Skeletal muscle cell (primary cell): ENCODE data around the gene PSMB9.

ENCODE experiments used
- DNase-seq: peaks from one replicate; pipeline ENCODE4 v3.0.0-alpha.2; 2010; ENCODE audit warnings: low read depth
- H3K4me3 ChIP-seq: 2 replicates; pipeline ENCODE4 v1.5.1; 2011; ENCODE audit warnings: low read depth, mild to moderate bottlenecking, control low read depth, low read length, moderate library complexity

Gene PSMB9

GRCh38 chr6:32838114-32838958 lies 15.7 kb upstream of the PSMB9 start, which contains the start of gene TAP2:
Gene TAP2, minus strand, starts transcription at chr6:32838739. Its CDS starts 506 bp downstream, at chr6:32838233.
- peak; percentile 60 for DNase-seq
- H3K4me3 ChIP-seq, result peak within 1 kb of the TSS; percentile 69

- DNase-seq, result no peak
- H3K4me3 ChIP-seq, result no peak overlapping the region
These were observed 14.6 kb upstream of the PSMB9 start for GRCh38 chr6:32839356-32839755.

GRCh38 chr6:32840604-32841246 lies 13.3 kb upstream of the PSMB9 start:
- DNase-seq, result no peak

GRCh38 chr6:32842021-32842650 lies 11.9 kb upstream of the PSMB9 start:
- DNase-seq, result no peak
- no peak overlapping the region for H3K4me3 ChIP-seq

More at GRCh38 chr6:32840604-32841246, 13.3 kb upstream of the PSMB9 start:
- H3K4me3 ChIP-seq, result no peak overlapping the region

GRCh38 chr6:32842690-32843089 lies 11.3 kb upstream of the PSMB9 start:
- H3K4me3 ChIP-seq, result no peak overlapping the region
- DNase-seq, result no peak

- no peak for DNase-seq
These were observed 10.5 kb upstream of the PSMB9 start for GRCh38 chr6:32843331-32843978.

GRCh38 chr6:32843979-32844838 lies 9.8 kb upstream of the PSMB9 start, which contains the start of gene PSMB8:
Gene PSMB8, minus strand, starts transcription at chr6:32844047. Its CDS starts 51 bp downstream, at chr6:32843996.
- H3K4me3 ChIP-seq, result peak within 1 kb of the TSS; percentile 69
- peak; percentile 64 for DNase-seq

More at GRCh38 chr6:32843331-32843978, 10.5 kb upstream of the PSMB9 start:
- H3K4me3 ChIP-seq, result peak overlapping the region; percentile 69

- H3K4me3 ChIP-seq, result peak overlapping the region; percentile 69
- no peak for DNase-seq
These were observed 9.1 kb upstream of the PSMB9 start for GRCh38 chr6:32844839-32845383.

- no peak overlapping the region for H3K4me3 ChIP-seq
- DNase-seq, result no peak
These were observed 8.6 kb upstream of the PSMB9 start for GRCh38 chr6:32845384-32845884.

GRCh38 chr6:32847004-32847403 lies 7.0 kb upstream of the PSMB9 start:
- no peak overlapping the region for H3K4me3 ChIP-seq
- DNase-seq, result no peak

- H3K4me3 ChIP-seq, result no peak overlapping the region
- DNase-seq, result no peak
These were observed 6.2 kb upstream of the PSMB9 start for GRCh38 chr6:32847795-32848194.

- DNase-seq, result no peak
These were observed 4.9 kb upstream of the PSMB9 start for GRCh38 chr6:32849126-32849525.

GRCh38 chr6:32851025-32851424 lies 3.0 kb upstream of the PSMB9 start:
- DNase-seq, result no peak
- no peak overlapping the region for H3K4me3 ChIP-seq

More at GRCh38 chr6:32849126-32849525, 4.9 kb upstream of the PSMB9 start:
- no peak overlapping the region for H3K4me3 ChIP-seq

GRCh38 chr6:32852018-32852843 lies 1.8 kb upstream of the PSMB9 start:
- DNase-seq, result no peak

GRCh38 chr6:32852844-32853540 lies 1.0 kb upstream of the PSMB9 start:
- H3K4me3 ChIP-seq, result peak overlapping the region; percentile 88
- no peak for DNase-seq

More at GRCh38 chr6:32852018-32852843, 1.8 kb upstream of the PSMB9 start:
- H3K4me3 ChIP-seq, result peak overlapping the region; percentile 88

GRCh38 chr6:32854376-32855178 lies 585 bp downstream of the PSMB9 start:
- no peak for DNase-seq
- H3K4me3 ChIP-seq, result peak overlapping the region; percentile 88
